CD4-positive, alpha-beta T cell treated with Interleukin-4 for 4 hours (primary cell): ENCODE results near the gene ACTR3.
A peak's percentile ranks its signal among the peaks of the same experiment; 100 is the strongest.
"Not testable (repeated sequence)": the region's sequence is repeated elsewhere in the genome, so short reads cannot be mapped to it uniquely, and the experiment has no call there.

Source experiments
- DNase-seq: peaks from one replicate; pipeline ENCODE4 v3.0.0-alpha.2; 2020

ACTR3 gene

DNA sequence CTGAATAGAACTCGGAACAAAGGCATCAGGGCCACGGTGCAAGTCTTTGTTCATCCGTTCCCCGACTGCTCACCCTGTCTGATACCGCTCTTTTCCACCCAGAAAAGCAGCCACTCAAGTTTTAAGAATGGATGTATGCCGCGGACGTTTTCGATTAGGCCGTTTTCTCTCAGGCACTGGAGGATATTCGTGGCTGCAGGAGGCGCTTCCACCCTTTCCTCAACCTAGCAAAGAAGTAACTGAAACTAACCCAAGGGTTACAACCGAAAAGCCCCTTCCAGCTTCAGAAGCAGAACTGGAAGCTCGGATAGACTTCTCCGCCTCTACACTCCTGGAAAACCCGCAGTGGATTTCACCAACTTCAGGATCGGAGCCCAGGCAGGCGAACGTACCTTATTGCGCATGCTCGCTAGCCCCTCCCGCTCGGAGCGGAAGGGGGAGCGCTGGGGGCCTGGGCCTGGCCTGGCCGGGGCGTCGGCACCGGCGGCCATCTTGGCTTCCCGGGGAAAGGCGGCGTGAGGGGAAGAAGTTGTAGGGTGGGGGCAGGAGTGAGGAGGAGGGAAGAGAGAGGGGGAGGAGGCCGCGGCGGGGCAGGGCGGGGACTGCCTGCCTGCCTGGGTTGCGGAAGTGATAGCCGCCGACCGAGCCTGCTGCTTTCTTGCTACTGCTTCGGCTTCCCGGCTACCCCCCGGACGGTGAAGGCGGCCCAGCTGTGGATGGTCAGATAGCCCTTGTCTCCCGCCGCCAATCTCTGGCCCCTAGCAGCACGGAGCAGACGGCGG, at the start of gene ACTR3:
ACTR3 (plus strand) TSS at position 619 of the 782 bp plus-strand sequence. CDS start 191 bp downstream, outside the sequence.
- DNase-seq = peak; percentile 99

DNA sequence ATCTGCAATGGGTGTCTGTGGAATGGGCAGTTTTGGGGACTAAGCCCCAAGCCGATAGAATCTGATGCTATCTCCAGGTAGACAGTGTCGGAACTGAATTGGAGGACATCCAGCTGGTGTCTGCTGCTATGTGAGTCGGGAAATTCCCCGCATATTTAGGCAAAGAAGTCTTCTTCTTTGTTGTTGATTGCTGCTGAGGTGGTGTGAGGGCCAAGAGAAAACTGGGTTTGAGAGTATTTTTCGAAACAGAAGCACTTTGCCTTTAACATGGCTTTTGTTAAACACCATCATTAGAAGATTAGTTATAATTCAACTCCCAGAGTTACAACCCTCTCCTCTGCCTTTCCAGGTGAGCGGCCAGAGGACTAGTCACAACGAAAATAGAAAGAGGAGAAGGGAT, 49.4 kb upstream of the ACTR3 start:
- no peak for DNase-seq

DNA sequence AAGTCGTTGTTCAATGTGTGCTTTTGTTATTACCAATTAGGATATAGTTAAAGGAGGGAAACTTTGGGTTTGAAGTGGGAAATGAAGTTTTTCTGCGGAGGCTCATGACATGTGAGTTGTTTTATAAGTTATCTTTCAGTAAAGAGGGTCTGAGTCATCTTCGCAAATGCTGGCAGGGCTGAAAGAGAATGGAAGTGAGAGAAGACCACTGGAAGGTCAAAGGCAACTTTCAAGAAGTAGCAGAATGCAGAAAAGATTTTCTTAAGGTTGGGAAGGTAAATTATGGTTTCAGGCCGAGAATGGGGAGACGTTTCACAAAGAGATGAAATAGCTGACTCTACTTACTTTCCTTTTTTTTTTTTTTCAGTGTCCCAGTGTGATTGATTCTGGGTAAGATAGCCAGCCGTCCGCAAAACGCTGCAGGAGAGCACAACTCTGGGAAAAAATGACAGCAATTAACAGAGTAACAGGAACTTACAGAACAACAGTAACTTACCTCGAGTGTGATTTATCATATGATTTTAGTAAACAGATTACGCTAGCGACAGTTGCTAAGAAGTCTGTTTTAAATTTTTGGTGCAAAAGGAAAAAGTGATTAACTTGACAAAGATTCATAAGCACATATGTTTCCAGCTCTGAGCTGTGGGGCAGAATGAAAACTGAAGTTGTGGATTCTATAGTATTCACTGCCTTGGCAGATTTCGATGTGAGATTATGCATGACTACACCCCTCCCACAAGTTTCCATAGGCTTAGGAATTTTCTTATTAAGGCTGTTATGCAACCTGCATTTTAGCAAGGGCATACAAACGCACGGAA, 46.8 kb upstream of the ACTR3 start:
- no peak for DNase-seq

DNA sequence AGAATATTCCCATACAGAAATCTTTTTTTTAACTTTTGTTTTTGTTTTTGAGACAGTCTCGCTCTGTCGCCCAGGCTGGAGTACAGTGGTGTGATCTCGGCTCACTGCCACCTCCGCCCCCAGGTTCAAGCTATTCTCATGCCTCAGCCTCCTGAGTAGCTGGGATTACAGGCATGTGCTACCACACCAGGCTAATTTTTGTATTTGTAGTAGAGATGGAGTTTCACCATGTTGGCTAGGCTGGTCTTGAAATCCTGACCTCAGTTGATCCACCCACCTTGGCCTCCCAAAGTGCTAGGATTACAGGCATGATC, 46.2 kb upstream of the ACTR3 start:
- DNase-seq = not testable (repeated sequence)

DNA sequence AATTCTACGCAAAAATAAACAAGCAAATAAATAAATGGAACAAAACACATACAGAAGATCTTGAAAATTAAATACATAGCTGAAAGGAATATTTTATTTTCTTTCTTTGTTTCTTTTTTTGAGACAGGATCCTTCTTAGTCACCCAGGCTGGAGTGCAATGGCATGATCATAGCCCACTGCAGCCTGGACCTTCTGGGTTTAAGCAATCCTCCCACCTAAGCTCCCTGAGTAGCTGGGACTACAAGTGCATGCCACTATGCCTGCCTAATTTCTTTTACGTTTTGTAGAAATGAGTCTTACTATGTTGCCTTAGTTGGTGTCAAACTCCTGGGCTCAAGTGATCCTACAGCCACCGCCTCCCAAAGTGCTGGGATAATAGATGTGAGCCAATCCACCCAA, 44.6 kb upstream of the ACTR3 start:
- DNase-seq = no peak

DNA sequence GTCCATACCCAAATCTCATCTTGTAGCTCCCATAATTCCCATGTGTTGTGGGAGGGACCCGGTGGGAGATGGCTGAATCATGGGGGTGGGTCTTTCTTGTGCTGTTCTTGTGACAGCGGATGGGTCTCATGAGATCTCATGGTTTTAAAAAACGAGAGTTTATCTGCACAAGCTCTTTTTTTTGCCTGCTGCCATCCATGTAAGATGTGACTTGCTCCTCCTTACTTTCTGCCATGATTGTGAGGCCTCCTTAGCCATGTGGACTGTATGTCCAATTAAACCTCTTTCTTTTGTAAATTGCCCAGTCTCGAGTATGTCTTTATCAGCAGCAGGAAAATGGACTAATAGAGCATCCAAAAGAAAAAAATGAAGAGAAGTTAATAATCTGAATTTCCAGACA, 44.1 kb upstream of the ACTR3 start:
- not testable (repeated sequence) for DNase-seq

DNA sequence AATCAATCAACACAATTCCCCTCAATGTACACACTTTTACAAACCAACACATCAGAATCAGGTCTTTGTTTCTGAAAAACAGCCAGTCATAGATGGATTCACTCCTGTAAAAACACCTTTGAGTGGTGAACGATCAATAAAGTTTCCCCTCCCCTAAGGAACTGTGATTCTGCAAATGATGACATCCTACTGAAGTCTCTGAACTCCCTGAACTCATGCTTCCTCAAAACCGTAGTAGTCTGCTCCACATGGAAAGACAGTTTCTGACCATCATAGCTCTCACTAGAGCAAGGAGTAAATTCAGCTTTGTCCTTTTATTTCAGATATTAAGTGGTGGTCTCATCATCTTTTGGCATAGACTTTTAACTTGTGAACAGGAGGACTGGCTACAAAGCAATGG, 43.5 kb upstream of the ACTR3 start:
- DNase-seq = no peak

DNA sequence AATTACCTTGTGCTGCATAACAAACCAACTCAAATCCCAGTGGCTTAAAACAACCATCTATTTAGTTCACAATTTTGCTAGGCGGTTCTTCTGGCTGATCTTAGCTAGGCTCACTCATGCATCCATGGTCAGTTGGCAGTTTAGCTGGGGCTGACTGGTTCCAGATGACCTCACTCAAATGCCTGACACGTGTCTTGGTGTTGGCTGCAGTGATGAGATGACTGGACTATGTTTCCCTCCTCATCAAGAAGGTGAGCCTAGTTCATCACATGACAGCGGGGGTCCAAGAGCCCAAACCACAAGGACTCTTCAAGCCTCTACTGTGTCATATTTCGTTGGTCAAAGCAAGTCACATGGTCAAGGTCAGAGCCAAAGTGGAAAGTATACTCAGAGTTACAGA, 42.7 kb upstream of the ACTR3 start:
- no peak for DNase-seq

DNA sequence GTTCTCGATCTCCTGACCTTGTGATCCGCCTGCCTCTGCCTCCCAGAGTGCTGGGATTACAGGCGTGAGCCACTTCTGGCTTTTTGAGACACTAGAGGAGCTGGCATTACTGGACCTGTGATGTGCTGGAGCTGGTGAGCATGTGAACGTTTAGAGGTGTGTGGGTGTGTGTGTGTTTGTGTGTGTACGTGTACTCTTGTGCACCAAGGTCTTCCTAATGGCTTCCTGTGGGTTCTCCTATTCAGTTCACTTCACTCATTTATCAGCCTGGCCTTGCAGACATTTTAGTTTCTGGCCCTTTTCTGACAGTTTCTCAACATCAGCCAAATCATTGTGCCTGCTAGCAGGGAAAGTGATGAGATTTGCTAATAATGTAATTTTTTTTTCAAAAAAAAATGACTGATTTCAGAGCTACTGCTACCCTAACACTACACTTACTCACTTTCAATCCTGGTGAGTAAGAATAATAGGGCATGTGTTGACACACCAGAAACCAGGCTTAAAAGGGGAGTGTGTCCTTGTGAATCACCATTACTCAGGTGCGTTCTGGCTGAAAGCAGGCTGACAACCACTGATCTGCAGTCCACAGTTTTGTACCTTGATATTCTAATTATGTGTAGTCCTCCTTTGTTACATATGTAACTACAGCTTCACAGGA, 41.0 kb upstream of the ACTR3 start:
- DNase-seq = no peak

DNA sequence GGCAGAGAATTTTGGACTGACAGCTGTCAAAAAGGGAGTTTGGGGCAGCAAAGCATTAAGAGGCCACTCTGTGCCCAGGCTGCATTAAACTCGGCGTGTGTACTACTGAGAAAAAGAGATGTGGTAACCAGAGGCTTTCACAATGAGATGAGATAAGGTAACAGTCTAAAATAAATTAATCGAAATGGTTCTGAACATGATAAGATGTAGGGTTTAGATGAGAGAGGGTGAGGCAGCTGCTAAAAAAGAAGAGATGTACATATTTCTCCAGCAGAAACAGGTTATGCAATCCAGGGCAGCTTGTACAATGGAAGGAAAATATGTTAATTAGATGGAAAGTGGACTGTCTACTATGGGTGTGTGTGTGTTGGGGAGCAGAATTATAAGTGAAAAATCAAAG, 39.2 kb upstream of the ACTR3 start:
- no peak for DNase-seq

DNA sequence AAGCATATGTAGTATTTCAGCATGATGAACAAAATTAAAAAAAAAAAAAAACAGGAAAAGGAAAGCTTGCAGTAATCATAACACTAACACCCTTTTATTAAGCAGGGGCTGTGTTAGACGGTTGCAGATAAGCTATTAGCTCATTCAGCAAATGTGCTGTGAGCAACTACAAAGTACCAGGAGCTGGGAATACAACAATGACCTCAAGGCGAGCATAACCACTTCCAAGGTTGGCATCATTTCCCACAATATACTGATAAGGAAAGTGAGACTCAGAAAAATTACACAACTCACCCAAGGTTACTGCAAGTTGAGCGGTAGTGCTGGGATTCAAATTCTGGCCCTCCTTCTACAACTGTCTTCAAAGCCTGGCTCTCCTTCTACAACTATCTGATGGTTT, 38.2 kb upstream of the ACTR3 start:
- no peak for DNase-seq

DNA sequence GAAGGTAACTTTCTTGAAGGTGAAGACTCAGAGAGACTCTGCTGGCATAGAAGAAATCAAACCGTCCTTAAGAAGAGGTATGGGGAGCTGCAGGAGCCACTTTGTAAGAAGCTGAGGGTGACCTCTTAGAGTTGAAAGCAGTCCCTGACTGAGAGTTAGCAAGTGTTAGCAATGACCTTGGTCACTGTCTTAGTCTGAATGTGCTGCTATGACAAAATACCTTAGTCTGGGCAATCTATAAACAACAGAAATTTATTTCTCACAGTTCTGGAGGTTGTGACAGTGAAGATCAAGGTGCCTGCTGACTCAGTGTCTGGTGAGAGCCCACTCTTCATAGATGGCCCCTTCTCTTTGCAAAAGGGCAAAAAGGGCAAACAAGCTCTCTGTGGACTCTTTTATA, 35.7 kb upstream of the ACTR3 start:
- DNase-seq = no peak

DNA sequence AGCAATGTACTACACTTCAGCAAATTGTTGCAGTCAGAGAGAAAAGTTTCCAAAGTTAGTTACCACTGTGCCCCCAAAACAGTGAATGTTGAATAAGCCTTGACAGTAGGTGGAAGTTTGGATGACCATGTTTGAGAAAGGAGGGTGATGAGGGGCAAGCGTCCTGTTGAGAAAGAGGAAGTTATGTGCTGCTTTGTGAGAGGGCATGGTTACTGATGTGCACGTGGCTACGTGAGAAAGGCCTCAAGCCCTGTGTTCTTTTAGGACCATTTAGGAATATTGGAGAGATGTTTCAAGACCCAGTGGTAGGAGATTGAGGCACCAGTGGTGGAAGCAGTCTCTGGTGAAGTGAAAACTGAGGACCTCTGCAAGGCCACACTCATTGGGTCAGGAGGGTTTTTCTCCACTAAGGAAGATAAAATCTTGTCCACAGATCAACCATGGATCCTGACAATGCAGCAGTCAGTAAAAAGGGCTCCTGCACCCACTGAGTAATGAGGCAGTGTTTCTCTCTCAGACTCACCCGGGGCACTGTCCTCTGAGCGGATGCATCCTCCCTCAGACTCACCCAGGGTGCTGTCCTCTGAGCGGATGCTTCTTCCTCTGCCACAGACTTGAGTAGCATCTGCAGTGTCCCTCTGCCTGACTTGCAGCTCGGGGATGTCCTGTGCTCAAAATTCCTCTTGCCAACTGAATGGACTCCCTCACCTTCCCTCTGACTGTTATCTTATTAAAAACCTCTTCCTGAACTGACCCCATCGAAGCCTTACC, 34.7 kb upstream of the ACTR3 start:
- DNase-seq = no peak

DNA sequence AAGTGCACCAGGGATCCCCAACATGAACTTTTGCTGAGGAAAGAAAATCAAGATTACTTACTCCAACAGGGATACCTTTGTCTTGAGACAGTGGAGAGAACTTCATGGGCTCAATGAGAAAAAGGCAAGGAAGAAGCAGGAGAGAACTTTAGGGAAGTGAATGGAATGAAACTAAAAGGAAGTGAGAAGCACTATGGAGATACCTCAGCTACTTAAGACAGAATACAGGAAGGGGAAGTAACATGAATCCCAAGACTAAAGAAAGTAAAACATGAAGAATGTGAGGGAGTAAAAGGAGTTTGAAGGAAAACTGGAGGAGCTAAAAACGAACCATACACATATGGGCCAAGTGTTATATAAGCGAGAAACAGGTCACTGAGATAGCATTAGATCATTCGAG, 32.4 kb upstream of the ACTR3 start:
- no peak for DNase-seq

DNA sequence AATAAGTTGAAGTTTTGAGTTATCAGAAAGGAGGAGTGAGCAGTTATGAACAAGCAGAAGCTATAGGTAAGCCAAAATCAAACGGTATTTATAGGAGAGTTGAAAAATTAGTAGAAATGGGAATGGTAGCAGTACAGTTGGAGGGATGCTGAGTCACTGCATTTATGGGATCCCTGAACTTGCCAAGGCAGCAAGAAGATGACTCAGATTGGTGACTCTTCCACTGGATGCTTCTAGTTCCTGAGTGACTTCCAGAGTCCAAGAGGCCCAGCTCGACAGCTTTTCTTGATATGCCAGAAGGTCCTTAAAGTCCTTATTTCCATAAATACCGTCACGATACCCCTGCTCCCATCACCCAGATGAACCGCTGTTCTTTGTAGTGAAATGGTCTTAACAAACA, 31.1 kb upstream of the ACTR3 start:
- DNase-seq = no peak

DNA sequence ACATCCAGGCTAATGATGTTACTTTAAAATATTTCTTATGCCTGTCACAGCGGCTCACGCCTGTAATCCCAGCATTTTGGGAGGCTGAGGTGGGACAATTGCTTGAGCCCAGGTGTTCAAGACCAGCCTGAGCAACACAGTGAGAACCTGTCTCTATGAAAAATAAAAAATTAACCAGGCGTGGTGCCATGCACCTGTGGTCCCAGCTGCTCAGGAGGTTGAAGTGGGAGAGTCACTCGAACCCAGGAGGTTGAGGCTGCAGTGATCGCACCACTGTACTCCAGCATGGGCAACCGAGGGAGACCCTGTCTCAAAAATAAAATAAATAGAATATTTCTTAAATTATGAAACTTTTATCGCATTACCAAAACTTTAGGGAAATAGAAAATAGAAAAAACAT, 28.1 kb upstream of the ACTR3 start:
- DNase-seq = no peak

DNA sequence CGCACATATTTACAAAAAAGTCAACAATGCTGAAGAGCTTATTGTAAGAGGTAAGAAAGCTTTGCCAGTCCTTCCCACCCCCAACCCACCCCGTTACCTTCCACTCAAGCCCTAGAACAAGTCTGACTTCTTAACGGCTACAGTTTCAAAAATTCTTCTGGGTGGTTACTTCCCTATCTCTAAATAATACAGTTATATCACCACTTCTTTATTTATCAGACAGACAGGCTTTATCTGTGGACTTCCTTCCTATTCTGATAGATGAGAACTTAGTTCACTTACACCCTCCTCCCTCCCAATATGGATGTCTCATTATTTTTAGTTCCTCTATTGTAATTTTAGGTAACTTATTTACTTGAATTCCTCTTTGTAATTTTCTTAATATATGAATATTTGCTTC, 26.7 kb upstream of the ACTR3 start:
- DNase-seq = no peak

DNA sequence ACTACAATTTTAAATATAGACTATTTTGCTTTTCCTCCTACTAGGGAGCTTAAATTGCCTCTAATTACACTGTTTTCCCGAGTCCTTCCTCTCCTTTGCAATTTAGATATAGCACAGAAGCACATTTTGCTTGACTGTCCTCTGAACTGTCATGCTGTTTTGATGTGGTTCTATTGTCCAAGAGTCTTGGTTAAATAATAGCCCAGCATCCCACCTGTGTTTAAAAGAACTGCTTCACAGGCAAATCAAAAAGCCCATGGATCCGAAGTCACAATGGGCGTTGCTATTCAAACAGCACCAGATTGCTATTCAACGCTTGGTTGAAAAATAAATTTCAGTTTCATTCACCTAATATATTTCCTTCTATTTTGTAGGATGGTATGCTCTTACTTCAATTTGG, 22.3 kb upstream of the ACTR3 start:
- DNase-seq = no peak

DNA sequence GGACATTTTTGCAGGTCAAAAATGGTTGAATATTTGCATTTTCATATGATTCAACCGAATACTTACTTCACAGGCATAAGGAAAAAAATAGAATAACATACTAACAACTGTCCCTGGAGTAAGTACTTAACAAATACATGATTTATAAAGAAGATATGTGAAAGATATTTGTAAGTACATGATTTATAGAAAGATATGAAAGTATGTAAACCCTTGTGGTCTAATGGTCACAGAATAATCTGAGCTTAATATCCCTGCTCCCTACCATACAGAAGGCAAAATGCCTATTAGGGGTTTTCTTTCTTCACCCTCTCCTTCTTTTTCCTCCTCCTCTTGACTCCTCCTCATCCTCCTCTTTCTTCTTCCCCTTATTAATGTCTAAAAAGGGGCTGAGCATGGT, 20.6 kb upstream of the ACTR3 start:
- no peak for DNase-seq

DNA sequence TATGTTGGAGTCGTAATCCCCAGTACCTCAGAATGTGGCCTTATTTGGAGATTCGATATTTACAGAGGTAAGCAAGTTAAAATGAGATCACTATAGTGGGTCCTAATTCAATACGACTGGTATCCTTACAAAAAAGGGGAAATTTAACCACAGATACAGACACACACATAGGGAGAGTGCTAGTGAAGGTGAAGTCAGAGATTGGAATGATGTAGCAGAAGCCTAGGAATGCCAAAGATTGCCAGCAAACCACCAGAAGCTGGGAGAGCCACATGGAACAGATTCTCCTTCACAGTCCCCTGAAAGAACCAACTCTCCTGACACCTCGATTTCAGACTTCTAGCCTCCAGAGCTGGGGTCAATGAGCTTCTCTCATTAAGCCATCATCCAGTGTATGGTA, 17.7 kb upstream of the ACTR3 start:
- DNase-seq = no peak

DNA sequence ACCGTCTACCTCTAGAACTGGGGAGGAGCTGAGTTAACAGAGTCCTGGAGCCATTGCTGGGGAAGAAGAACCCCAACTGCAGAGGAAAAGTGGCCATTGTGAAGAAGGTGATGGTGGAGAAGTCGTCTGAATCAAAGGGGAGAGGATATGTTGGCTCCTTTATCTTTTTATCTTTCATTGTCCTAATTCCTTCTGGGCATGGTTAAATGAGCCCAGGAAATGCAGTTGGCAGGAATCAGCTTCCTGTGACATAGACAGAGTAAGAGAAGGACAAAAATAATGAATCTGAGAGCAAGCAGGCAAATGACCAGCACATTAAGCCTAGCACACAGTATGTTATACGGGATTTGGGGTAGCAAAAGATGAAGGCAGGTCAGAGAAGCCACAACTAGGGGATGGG, 16.0 kb upstream of the ACTR3 start:
- no peak for DNase-seq

DNA sequence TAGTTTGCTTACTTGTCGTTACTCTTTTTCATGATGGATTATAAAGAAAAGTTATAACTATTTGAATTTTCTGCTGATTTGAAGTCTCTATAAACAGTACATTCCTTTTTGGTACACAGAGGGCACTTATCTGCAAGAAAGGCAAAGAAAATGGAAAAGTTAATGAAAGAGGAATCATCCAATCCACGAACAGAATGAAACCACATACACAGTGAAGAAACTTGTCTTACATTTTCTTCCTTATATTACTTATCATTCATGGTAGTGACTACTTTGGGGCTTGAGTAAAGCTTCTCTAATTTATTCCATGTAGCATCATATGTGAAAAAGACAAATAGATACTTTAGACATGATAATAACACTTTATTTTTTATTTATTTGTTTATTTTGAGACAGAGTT, 14.8 kb upstream of the ACTR3 start:
- DNase-seq = no peak
